IMR-90 (cell line): ENCODE data around the gene MPRIP. TPM values are rescaled to one million over a fixed set of nuclear protein-coding genes. Genes with fewer than 3 reads are reported as not detected.

Experiments used
- ATAC-seq: fragments of 200-7000 bp; cut with Tn5 transposase; 2 replicates; pipeline ENCODE4 v1.9.1; 2020; ENCODE audit warnings: low read depth, mild to moderate bottlenecking, moderate library complexity
- BruUV-seq: library from RNA; stranded (reverse); fragments of 400-500 nt; replicated peaks from 2 replicates; lab custom pipeline; 2021; lab: Mats Ljungman, UMichigan
- CTCF ChIA-PET: fragments of 300-600 bp; formaldehyde crosslinking; extraction: SDS; loops from one replicate; lab custom pipeline; 2021; ENCODE audit warnings: antibody characterized with exemption; lab: Yijun Ruan, JAX
- POLR2A ChIA-PET: fragments of 300-600 bp; sonication (Branson Sonifier 250); formaldehyde crosslinking; loops from one replicate; lab custom pipeline; 2022; ENCODE audit warnings: antibody characterized with exemption; ENCODE audit not compliant: unreplicated experiment; lab: Charles Lee
- DNase-seq: peaks from one replicate; pipeline ENCODE4 v3.0.0; 2013
- H2AFZ ChIP-seq: replicated peaks from 2 replicates; pipeline ENCODE3; 2013; ENCODE audit warnings: low read length, mild to moderate bottlenecking; ENCODE audit not compliant: poor library complexity
- H2AK5ac ChIP-seq: 2 replicates; pipeline ENCODE4 v1.6.1; 2013; ENCODE audit warnings: low read depth, low read length, inconsistent platforms
- H2AK9ac ChIP-seq: replicated peaks from 2 replicates; pipeline ENCODE3; 2013; ENCODE audit warnings: mild to moderate bottlenecking, low read depth, low read length, moderate library complexity; ENCODE audit not compliant: poor library complexity
- H2BK120ac ChIP-seq: 2 replicates; pipeline ENCODE4 v1.6.1; 2013; ENCODE audit warnings: low read depth, low read length, inconsistent platforms
- H2BK15ac ChIP-seq: 3 replicates; pipeline ENCODE4 v1.6.1; 2013; ENCODE audit warnings: low read depth, low read length, inconsistent platforms
- H2BK20ac ChIP-seq: 2 replicates; pipeline ENCODE4 v1.6.1; 2013; ENCODE audit warnings: low read depth, mild to moderate bottlenecking, inconsistent platforms, low read length, moderate library complexity
- H2BK5ac ChIP-seq: 2 replicates; pipeline ENCODE4 v1.6.1; 2013; ENCODE audit warnings: mild to moderate bottlenecking, low read depth, low read length, inconsistent platforms; ENCODE audit not compliant: poor library complexity, severe bottlenecking
- H3K14ac ChIP-seq: replicated peaks from 2 replicates; pipeline ENCODE4 v1.6.1; 2013; ENCODE audit warnings: low read depth, low read length, inconsistent platforms
- H3K18ac ChIP-seq: 2 replicates; pipeline ENCODE4 v1.6.1; 2013; ENCODE audit warnings: low read depth, low read length, control low read depth
- H3K23ac ChIP-seq: 2 replicates; pipeline ENCODE4 v1.6.1; 2013; ENCODE audit warnings: low read depth, low read length, inconsistent platforms
- H3K27ac ChIP-seq: 2 replicates; pipeline ENCODE4 v1.5.1; 2013; ENCODE audit warnings: mild to moderate bottlenecking, control low read depth, low read length; ENCODE audit not compliant: insufficient read depth
- H3K27me3 ChIP-seq: 2 replicates; pipeline ENCODE4 v1.6.1; 2013; ENCODE audit warnings: low read length; ENCODE audit not compliant: control insufficient read depth, insufficient read depth
- H3K36me3 ChIP-seq: 2 replicates; pipeline ENCODE4 v1.6.1; 2013; ENCODE audit warnings: low read length, mixed read lengths; ENCODE audit not compliant: control insufficient read depth, insufficient read depth
- H3K4ac ChIP-seq: 2 replicates; pipeline ENCODE4 v1.6.1; 2013; ENCODE audit warnings: low read depth, low read length, inconsistent platforms
- H3K4me1 ChIP-seq: 2 replicates; pipeline ENCODE4 v1.6.1; 2013; ENCODE audit warnings: low read length, mixed read lengths; ENCODE audit not compliant: control insufficient read depth, insufficient read depth
- H3K4me2 ChIP-seq: 2 replicates; pipeline ENCODE4 v1.6.1; 2013; ENCODE audit warnings: low read depth, mild to moderate bottlenecking, control low read depth, low read length, moderate library complexity
- H3K4me3 ChIP-seq: 2 replicates; pipeline ENCODE4 v1.5.1; 2013; ENCODE audit warnings: low read depth, mild to moderate bottlenecking, control low read depth, low read length, moderate library complexity; ENCODE audit not compliant: insufficient read depth
- H3K56ac ChIP-seq: 2 replicates; pipeline ENCODE4 v1.6.1; 2013; ENCODE audit warnings: low read length, inconsistent platforms; ENCODE audit not compliant: insufficient read depth; ENCODE audit errors: extremely low read depth
- H3K79me1 ChIP-seq, 2 experiments: 2 replicates each; pipeline ENCODE4 v1.6.1; 2013; ENCODE audit warnings: low read length in 2 of 2, inconsistent platforms in 1 of 2, low read depth in 1 of 2
- H3K9ac ChIP-seq: 2 replicates; pipeline ENCODE4 v1.6.1; 2013; ENCODE audit warnings: low read depth, low read length, control low read depth
- H3K9me1 ChIP-seq: 2 replicates; pipeline ENCODE4 v1.6.1; 2013; ENCODE audit warnings: low read length, inconsistent platforms; ENCODE audit not compliant: insufficient read depth
- H3K9me3 ChIP-seq: 2 replicates; pipeline ENCODE4 v1.6.1; 2013; ENCODE audit warnings: low read length; ENCODE audit not compliant: control insufficient read depth, insufficient read depth
- H4K20me1 ChIP-seq: 2 replicates; pipeline ENCODE4 v1.6.1; 2013; ENCODE audit warnings: low read length, inconsistent platforms; ENCODE audit not compliant: insufficient read depth
- H4K5ac ChIP-seq: 2 replicates; pipeline ENCODE4 v1.6.1; 2013; ENCODE audit warnings: mild to moderate bottlenecking, low read depth, low read length, control low read depth
- H4K8ac ChIP-seq, 2 experiments: 2 replicates each; pipeline ENCODE4 v1.6.1; 2013; ENCODE audit warnings: low read depth in 2 of 2, low read length in 2 of 2, control low read depth in 1 of 2, inconsistent platforms in 1 of 2
- H4K91ac ChIP-seq: 2 replicates; pipeline ENCODE4 v1.6.1; 2013; ENCODE audit warnings: low read depth, low read length, inconsistent platforms; ENCODE audit not compliant: insufficient read depth
- BHLHE40 ChIP-seq: fragments of 150-350 bp; IDR thresholded peaks from 2 replicates; pipeline ENCODE4 v1.6.1; 2016; ENCODE audit warnings: mild to moderate bottlenecking, low read depth, low read length
- CEBPB ChIP-seq: IDR thresholded peaks from 2 replicates; pipeline ENCODE4 v1.6.1; 2012; ENCODE audit warnings: low read depth, low read length, improper control_type of control experiment
- CHD1 ChIP-seq: IDR thresholded peaks from 2 replicates; pipeline ENCODE4 v1.6.1; 2012; ENCODE audit warnings: low read depth, low read length, improper control_type of control experiment
- ELK1 ChIP-seq: fragments of 150-350 bp; IDR thresholded peaks from 2 replicates; pipeline ENCODE4 v1.6.1; 2016; ENCODE audit warnings: low read depth, mild to moderate bottlenecking, low read length, moderate library complexity, borderline replicate concordance
- FOS ChIP-seq: fragments of 150-350 bp; IDR thresholded peaks from 2 replicates; pipeline ENCODE4 v1.6.1; 2016; ENCODE audit warnings: low read depth, low read length
- MAFK ChIP-seq: IDR thresholded peaks from 2 replicates; pipeline ENCODE4 v1.6.1; 2012; ENCODE audit warnings: low read depth, low read length, improper control_type of control experiment
- MAZ ChIP-seq: IDR thresholded peaks from 2 replicates; pipeline ENCODE4 v1.6.1; 2012; ENCODE audit warnings: low read depth, mild to moderate bottlenecking, low read length, improper control_type of control experiment, moderate library complexity, borderline replicate concordance
- MXI1 ChIP-seq: IDR thresholded peaks from 2 replicates; pipeline ENCODE4 v1.6.1; 2012; ENCODE audit warnings: low read depth, mild to moderate bottlenecking, low read length, moderate library complexity, borderline replicate concordance
- NFE2L2 ChIP-seq: fragments of 150-350 bp; IDR thresholded peaks from 2 replicates; pipeline ENCODE4 v1.6.1; 2016; ENCODE audit warnings: low read depth, mild to moderate bottlenecking, low read length
- POLR2A ChIP-seq: IDR thresholded peaks from 2 replicates; pipeline ENCODE4 v1.6.1; 2012; ENCODE audit warnings: mild to moderate bottlenecking, low read depth, low read length
- RAD21 ChIP-seq: IDR thresholded peaks from 2 replicates; pipeline ENCODE4 v1.6.1; 2012; ENCODE audit warnings: low read length, improper control_type of control experiment
- RCOR1 ChIP-seq: IDR thresholded peaks from 2 replicates; pipeline ENCODE4 v1.6.1; 2012; ENCODE audit warnings: mild to moderate bottlenecking, low read length, improper control_type of control experiment; ENCODE audit not compliant: insufficient replicate concordance
- RFX5 ChIP-seq: IDR thresholded peaks from 2 replicates; pipeline ENCODE4 v1.8.0; 2012; ENCODE audit warnings: low read depth, mild to moderate bottlenecking, low read length, moderate library complexity
- SMC3 ChIP-seq: fragments of 150-350 bp; IDR thresholded peaks from 2 replicates; pipeline ENCODE4 v1.6.1; 2016; ENCODE audit warnings: low read depth, mild to moderate bottlenecking, antibody characterized with exemption, low read length, moderate library complexity
- USF2 ChIP-seq: fragments of 150-350 bp; IDR thresholded peaks from 2 replicates; pipeline ENCODE4 v1.6.1; 2017; ENCODE audit warnings: mild to moderate bottlenecking, antibody characterized with exemption, low read length, low read depth
- WGBS, 2 experiments: methylation state at CpG; one replicate each; pipeline versions ENCODE4 v1.1.5 to v1.1.7; 2013; ENCODE audit warnings: missing lambda C conversion rate in 2 of 2; ENCODE audit not compliant: insufficient read length in 1 of 2; ENCODE audit errors: extremely low coverage in 2 of 2; 5-methylcytosine and 5-hydroxymethylcytosine counted together
- dilution Hi-C: fragments of 300-500 bp; cut with HindIII; formaldehyde crosslinking; loops from one replicate; pipeline ENCODE4 v1.14.3; 2018; ENCODE audit warnings: low sequenced_read_pairs; ENCODE audit not compliant: unreplicated experiment
- in situ Hi-C: fragments of 300-500 bp; cut with MboI; formaldehyde crosslinking; loops from 3 replicates; pipeline ENCODE4 v1.14.3; 2019; ENCODE audit warnings: low sequenced_read_pairs, inconsistent platforms, mixed read lengths
- intact Hi-C: fragments of 100-400 bp; cut with micrococcal nuclease; formaldehyde crosslinking; loops from 2 replicates; pipeline ENCODE4 v1.10.0; 2022
- polyA plus RNA-seq, 3 experiments: library from polyadenylated mRNA; depleted of rRNA; stranded (reverse); fragments of >200 nt; gene quantifications; 2 replicates each; pipeline ENCODE4 v1.2.3, GENCODE V29; 2012; ENCODE audit warnings: low replicate concordance in 1 of 3
- total RNA-seq: library from RNA; depleted of rRNA; stranded (reverse); fragments of >200 nt; gene quantifications from 2 replicates; pipeline ENCODE4 v1.2.3, GENCODE V29; 2012

The MPRIP gene
- total and polyA plus RNA-seq, 2 of the 4 experiments (the other 2 are of a cell fraction) = 111 to 149 TPM

- no peaks in the 10 kb centered on the region for H3K9me3 ChIP-seq
- H3K4me1 ChIP-seq = peaks cover 4% of the 10 kb centered on the region
- peak overlapping the region; percentile 35; the same call in 1 of the 2 replicates for H3K56ac ChIP-seq
- H2BK120ac ChIP-seq = no peak overlapping the region
- no peak overlapping the region for H2AFZ ChIP-seq
- H3K9ac ChIP-seq = peak overlapping the region; percentile 97
- H3K14ac ChIP-seq = peak overlapping the region; percentile 67; the same call in 1 of the 2 replicates
- BruUV-seq = no TSS peak
- peaks cover 20 to 59% of the 10 kb centered on the region in 2 experiments for H3K79me1 ChIP-seq
- peaks cover 17% of the 10 kb centered on the region for H3K36me3 ChIP-seq
- no peak overlapping the region for H3K4ac ChIP-seq
- peak overlapping the region; percentile 96 for H3K4me2 ChIP-seq
- no peaks in the 10 kb centered on the region for H3K27me3 ChIP-seq
- H2AK5ac ChIP-seq = peak overlapping the region; percentile 20; the same call in 1 of the 2 replicates
- H3K4me3 ChIP-seq = peak overlapping the region; percentile 93
- H2BK20ac ChIP-seq = no peak overlapping the region
- H3K9me1 ChIP-seq = peaks cover 9% of the 10 kb centered on the region
- ATAC-seq = peak; percentile 8; the same call in 1 of the 2 replicates
- 88% methylated on average over 6 of the region's 19 CpGs; no CpG with 5 or more reads in 1 of the 2 experiments for WGBS, 2 experiments
- in situ Hi-C loops = no loop called here
- dilution Hi-C loops = no loop called here
- DNase-seq = peak; percentile 44
- peak overlapping the region; percentile 96 for H2AK9ac ChIP-seq
- no peak overlapping the region for H4K5ac ChIP-seq
- peak overlapping the region; percentile 87 for H3K23ac ChIP-seq
- H3K18ac ChIP-seq = no peak overlapping the region
- intact Hi-C loops = loop anchor here (1.0 kb wide), 1 partner anchor 93 kb away; no protein-coding TSS in a partner anchor
- H3K27ac ChIP-seq = 0 out of 2 replicates have a peak overlapping the region, but pooled peaks have one; percentile 12
- H2BK5ac ChIP-seq = no peak overlapping the region
- H2BK15ac ChIP-seq = no peak overlapping the region
- no peak overlapping the region for H4K91ac ChIP-seq
- H4K20me1 ChIP-seq = peaks cover 47% of the 10 kb centered on the region
- ChIA-PET POLR2A (interaction anchor here (0.5 kb wide), 1 partner anchor 27 kb away, joined by 8 read pairs; no protein-coding TSS in a partner anchor), CTCF (no interaction called here)
- no peak overlapping the region for H4K8ac ChIP-seq
- TF ChIP-seq ELK1 = no peak
- TF ChIP-seq MAZ = no peak
- TF ChIP-seq MXI1 = no peak
- no peak; the same call in 1 of the 2 replicates for TF ChIP-seq POLR2A
- no peak for TF ChIP-seq RFX5
- no peak for TF ChIP-seq SMC3
- TF ChIP-seq CHD1 = no peak
- TF ChIP-seq BHLHE40 = no peak
- TF ChIP-seq CEBPB = no peak
- no peak for TF ChIP-seq RCOR1
- TF ChIP-seq FOS = no peak
- TF ChIP-seq USF2 = no peak
- TF ChIP-seq MAFK = no peak
- no peak for TF ChIP-seq NFE2L2
- TF ChIP-seq RAD21 = no peak
These were observed 193.2 kb downstream of the MPRIP start for GRCh38 chr17:17235212-17236174.
